A673 (cell line): Measurements from ENCODE around the gene COMMD6. TPM values are rescaled to one million over a fixed set of nuclear protein-coding genes. Genes with fewer than 3 reads are reported as not detected.

Source experiments
- BruUV-seq: library from RNA; stranded (reverse); fragments of 400-500 nt; replicated peaks from 2 replicates; lab custom pipeline; 2021; lab: Mats Ljungman, UMichigan
- CTCF ChIA-PET: fragments of 300-600 bp; sonication (Branson Sonifier 250); formaldehyde crosslinking; loops from one replicate; lab custom pipeline; 2022; ENCODE audit warnings: antibody characterized with exemption; lab: Charles Lee
- POLR2A ChIA-PET: fragments of 300-600 bp; sonication (Branson Sonifier 250); formaldehyde crosslinking; loops from one replicate; lab custom pipeline; 2022; ENCODE audit warnings: antibody characterized with exemption; ENCODE audit not compliant: low non-redundant PET; lab: Charles Lee
- DNase-seq: peaks from one replicate; pipeline ENCODE4 v3.0.0-alpha.2; 2015; ENCODE audit warnings: low spot score
- H3K27ac ChIP-seq: fragments of 200-600 bp; sonication (generic); 2 replicates; pipeline ENCODE4 v1.5.1; 2016; ENCODE audit warnings: mixed run types, low read depth, mild to moderate bottlenecking, mixed read lengths, antibody characterized with exemption, low read length; ENCODE audit not compliant: poor library complexity, severe bottlenecking
- H3K27me3 ChIP-seq: fragments of 200-600 bp; sonication (generic); replicated peaks from 2 replicates; pipeline ENCODE4 v1.6.1; 2017; ENCODE audit warnings: mixed run types, low read depth, mild to moderate bottlenecking, mixed read lengths, antibody characterized with exemption, low read length; ENCODE audit not compliant: insufficient read depth, poor library complexity
- H3K36me3 ChIP-seq: fragments of 200-600 bp; sonication (generic); 2 replicates; pipeline ENCODE4 v1.6.1; 2016; ENCODE audit warnings: mixed run types, mild to moderate bottlenecking, mixed read lengths, antibody characterized with exemption, low read length; ENCODE audit not compliant: insufficient read depth, poor library complexity, severe bottlenecking
- H3K4me1 ChIP-seq: fragments of 200-600 bp; sonication (generic); 2 replicates; pipeline ENCODE4 v1.6.1; 2017; ENCODE audit warnings: mixed run types, mild to moderate bottlenecking, mixed read lengths, antibody characterized with exemption, low read length; ENCODE audit not compliant: insufficient read depth, poor library complexity, severe bottlenecking
- H3K4me3 ChIP-seq: fragments of 200-600 bp; sonication (generic); 2 replicates; pipeline ENCODE4 v1.5.1; 2016; ENCODE audit warnings: low read depth, mixed run types, mild to moderate bottlenecking, mixed read lengths, low read length; ENCODE audit not compliant: poor library complexity, severe bottlenecking
- H3K9me3 ChIP-seq: fragments of 200-600 bp; sonication (generic); 2 replicates; pipeline ENCODE4 v1.6.1; 2016; ENCODE audit warnings: mixed run types, low read depth, mild to moderate bottlenecking, mixed read lengths, antibody characterized with exemption, low read length; ENCODE audit not compliant: poor library complexity, severe bottlenecking
- CTCF ChIP-seq: fragments of 300-800, 200-600 bp; sonication (generic); conservative IDR thresholded peaks from 2 replicates; pipeline ENCODE4 v1.5.1; 2017; ENCODE audit warnings: low read depth, mild to moderate bottlenecking, antibody characterized with exemption, low read length, moderate library complexity, mixed read lengths
- EZH2 ChIP-seq: fragments of 200-600 bp; sonication (generic); IDR thresholded peaks from 2 replicates; pipeline ENCODE4 v1.6.1; 2017; ENCODE audit warnings: borderline replicate concordance, low read depth, mild to moderate bottlenecking, mixed read lengths, antibody characterized with exemption, low read length; ENCODE audit not compliant: poor library complexity, severe bottlenecking
- intact Hi-C: fragments of 100-400 bp; cut with micrococcal nuclease; formaldehyde crosslinking; loops from one replicate; pipeline ENCODE4 v1.10.0; 2022; ENCODE audit not compliant: unreplicated experiment
- total RNA-seq: library from RNA; stranded (reverse); gene quantifications from 2 replicates; pipeline ENCODE4 v1.2.3, GENCODE V29; 2021

COMMD6 gene
- total RNA-seq, 1 experiment from 2014 or later: 60.4 TPM

- BruUV-seq: no TSS peak
- H3K4me3 ChIP-seq: no peak overlapping the region
- H3K36me3 ChIP-seq: no peaks in the 10 kb centered on the region
- DNase-seq: no peak
- no peak overlapping the region for H3K27ac ChIP-seq
- intact Hi-C loops: no loop called here
- H3K4me1 ChIP-seq: no peaks in the 10 kb centered on the region
- CTCF ChIA-PET: no interaction called here
- H3K9me3 ChIP-seq: no peaks in the 10 kb centered on the region
- no peaks in the 10 kb centered on the region for H3K27me3 ChIP-seq
- TF ChIP-seq EZH2 (no peak), CTCF (no peak)
- POLR2A ChIA-PET: no interaction called here
Observed at GRCh38 chr13:75492389-75492788, 45.3 kb downstream of the COMMD6 start.

GRCh38 chr13:75491376-75491775, 46.3 kb downstream of the COMMD6 start:
- no peak for TF ChIP-seq EZH2
- intact Hi-C loops: no loop called here
- no peak overlapping the region for H3K4me3 ChIP-seq
- H3K27me3 ChIP-seq: no peaks in the 10 kb centered on the region
- POLR2A ChIA-PET: no interaction called here
- no peaks in the 10 kb centered on the region for H3K36me3 ChIP-seq
- CTCF ChIA-PET: no interaction called here
- no peak for DNase-seq
- no peaks in the 10 kb centered on the region for H3K9me3 ChIP-seq
- BruUV-seq: no TSS peak
- H3K27ac ChIP-seq: no peak overlapping the region
- H3K4me1 ChIP-seq: no peaks in the 10 kb centered on the region

- no peaks in the 10 kb centered on the region for H3K4me1 ChIP-seq
- H3K4me3 ChIP-seq: no peak overlapping the region
- no peak for DNase-seq
- no peaks in the 10 kb centered on the region for H3K27me3 ChIP-seq
- H3K27ac ChIP-seq: no peak overlapping the region
- CTCF ChIA-PET: no interaction called here
- TF ChIP-seq CTCF (no peak), EZH2 (no peak)
- POLR2A ChIA-PET: no interaction called here
- no peaks in the 10 kb centered on the region for H3K36me3 ChIP-seq
- no peaks in the 10 kb centered on the region for H3K9me3 ChIP-seq
- intact Hi-C loops: no loop called here
- BruUV-seq: no TSS peak
Observed at GRCh38 chr13:75489502-75490263, 48.0 kb downstream of the COMMD6 start.
